Lower leg skin (tissue), 3 donors: ENCODE results near the gene PUS10.

Source experiments
- CTCF ChIP-seq, 3 donors: fragments of 450-650 bp; IDR thresholded peaks; one replicate each; pipeline ENCODE4 v1.5.1; 2016; ENCODE audit warnings: antibody characterized with exemption in 3 of 3, mild to moderate bottlenecking in 3 of 3, moderate library complexity in 2 of 3
- POLR2A ChIP-seq, 2 donors: fragments of 450-650 bp; IDR thresholded peaks; one replicate each; pipeline ENCODE4 v1.6.1; 2016 to 2017; ENCODE audit warnings: antibody characterized with exemption in 2 of 2, mild to moderate bottlenecking in 1 of 2, moderate library complexity in 1 of 2

GRCh38 chr2:60907329-60907728, 110.7 kb downstream of the PUS10 start:
- TF ChIP-seq CTCF (IDR thresholded peaks at IDR 0.05), result no peak
- no peak for TF ChIP-seq POLR2A (IDR thresholded peaks at IDR 0.05)
